ENCODE data around the gene ADAMTSL3. TPM values are rescaled to one million over a fixed set of nuclear protein-coding genes. Genes with fewer than 3 reads are reported as not detected.

ADAMTSL3 gene
- total RNA-seq, 4 donors from 2014 or later, result 2.0 to 11.3 (median 3.8) TPM

- H3K4me1 ChIP-seq, result no peaks in the 10 kb centered on the region
- H3K9me3 ChIP-seq, result no peaks in the 10 kb centered on the region
- H3K27me3 ChIP-seq, result no peaks in the 10 kb centered on the region
- TF ChIP-seq POLR2AphosphoS5 (IDR thresholded peaks at IDR 0.05) (no peak), CTCF (IDR thresholded peaks at IDR 0.05) (no peak), EP300 (IDR thresholded peaks at IDR 0.05) (no peak), POLR2A (IDR thresholded peaks at IDR 0.05) (no peak)
- H3K36me3 ChIP-seq, result no peaks in the 10 kb centered on the region
- no peak for DNase-seq (ENCODE audit: low spot score in 2 of 2)
- no peak overlapping the region for H3K27ac ChIP-seq
- 39% methylated on average over 1 of the region's 1 CpG for WGBS
- no peak overlapping the region for H3K4me3 ChIP-seq
These were observed 69.3 kb downstream of the ADAMTSL3 start for GRCh38 chr15:83723216-83723615.

GRCh38 chr15:83732196-83732595, 78.3 kb downstream of the ADAMTSL3 start:
- Histone ChIP-seq H3K27me3 (no peaks in the 10 kb centered on the region), H3K4me3 (no peak overlapping the region), H3K4me1 (no peaks in the 10 kb centered on the region), H3K9me3 (no peaks in the 10 kb centered on the region), H3K36me3 (no peaks in the 10 kb centered on the region), H3K27ac (no peak overlapping the region)
- DNase-seq (ENCODE audit: low spot score in 2 of 2), result no peak
- 17% methylated on average over 1 of the region's 1 CpG for WGBS
- TF ChIP-seq POLR2A (IDR thresholded peaks at IDR 0.05) (no peak), EP300 (IDR thresholded peaks at IDR 0.05) (no peak), CTCF (IDR thresholded peaks at IDR 0.05) (no peak), POLR2AphosphoS5 (IDR thresholded peaks at IDR 0.05) (no peak)

GRCh38 chr15:83732770-83733169, 78.8 kb downstream of the ADAMTSL3 start:
- H3K27ac ChIP-seq, result no peak overlapping the region
- no peaks in the 10 kb centered on the region for H3K27me3 ChIP-seq
- H3K4me3 ChIP-seq, result no peak overlapping the region
- no peaks in the 10 kb centered on the region for H3K4me1 ChIP-seq
- WGBS, result 73% methylated on average over 4 of the region's 4 CpGs
- TF ChIP-seq CTCF (IDR thresholded peaks at IDR 0.05), result no peak
- TF ChIP-seq EP300 (IDR thresholded peaks at IDR 0.05), result no peak
- no peak for TF ChIP-seq POLR2AphosphoS5 (IDR thresholded peaks at IDR 0.05)
- no peak for TF ChIP-seq POLR2A (IDR thresholded peaks at IDR 0.05)
- H3K36me3 ChIP-seq, result no peaks in the 10 kb centered on the region
- DNase-seq (ENCODE audit: low spot score in 2 of 2), result no peak
- H3K9me3 ChIP-seq, result no peaks in the 10 kb centered on the region

- WGBS, result 90% methylated on average over 2 of the region's 2 CpGs
- DNase-seq (ENCODE audit: low spot score in 2 of 2), result no peak
- Histone ChIP-seq H3K9me3 (no peaks in the 10 kb centered on the region), H3K4me3 (no peak overlapping the region), H3K27me3 (no peaks in the 10 kb centered on the region), H3K36me3 (no peaks in the 10 kb centered on the region), H3K27ac (no peak overlapping the region), H3K4me1 (no peaks in the 10 kb centered on the region)
- TF ChIP-seq CTCF (IDR thresholded peaks at IDR 0.05) (no peak), POLR2AphosphoS5 (IDR thresholded peaks at IDR 0.05) (no peak), EP300 (IDR thresholded peaks at IDR 0.05) (no peak), POLR2A (IDR thresholded peaks at IDR 0.05) (no peak)
These were observed 79.3 kb downstream of the ADAMTSL3 start for GRCh38 chr15:83733206-83733605.

- no peak for TF ChIP-seq CTCF (IDR thresholded peaks at IDR 0.05)
- TF ChIP-seq POLR2A (IDR thresholded peaks at IDR 0.05), result no peak
- TF ChIP-seq EP300 (IDR thresholded peaks at IDR 0.05), result no peak
- 90% methylated on average over 5 of the region's 5 CpGs for WGBS
- H3K36me3 ChIP-seq, result no peaks in the 10 kb centered on the region
- no peaks in the 10 kb centered on the region for H3K4me1 ChIP-seq
- no peaks in the 10 kb centered on the region for H3K27me3 ChIP-seq
- H3K4me3 ChIP-seq, result no peak overlapping the region
- no peak overlapping the region for H3K27ac ChIP-seq
- no peaks in the 10 kb centered on the region for H3K9me3 ChIP-seq
- DNase-seq (ENCODE audit: low spot score in 2 of 2), result no peak
These were observed 79.8 kb downstream of the ADAMTSL3 start for GRCh38 chr15:83733691-83734090.

Measured in suprapubic skin (tissue), 4 donors.